Mesenchymal stem cell (in vitro differentiated cells and primary cell): Measurements from ENCODE around the gene OR5AU1.

Source experiments
- DNase-seq: peaks from one replicate; pipeline ENCODE4 v3.0.0-alpha.2; 2013
- H2AFZ ChIP-seq: one replicate; pipeline ENCODE4 v1.6.1; 2013; ENCODE audit warnings: low read depth, mild to moderate bottlenecking, control low read depth, inconsistent platforms, low read length, moderate library complexity
- H2AK5ac ChIP-seq: 2 replicates; pipeline ENCODE4 v1.6.1; 2013; ENCODE audit warnings: low read length, moderate library complexity, mild to moderate bottlenecking, inconsistent platforms; ENCODE audit not compliant: severe bottlenecking
- H2BK120ac ChIP-seq: one replicate; pipeline ENCODE4 v1.6.1; 2013; ENCODE audit warnings: low read depth, mild to moderate bottlenecking, inconsistent platforms, low read length, moderate library complexity
- H2BK12ac ChIP-seq, 2 experiments: one replicate each; pipeline ENCODE4 v1.6.1; 2013; ENCODE audit warnings: inconsistent platforms in 2 of 2, low read length in 2 of 2, mild to moderate bottlenecking in 2 of 2, moderate library complexity in 2 of 2, control low read depth in 1 of 2
- H2BK15ac ChIP-seq: one replicate; pipeline ENCODE4 v1.6.1; 2013; ENCODE audit warnings: mild to moderate bottlenecking, low read depth, inconsistent platforms; ENCODE audit not compliant: poor library complexity, severe bottlenecking
- H2BK5ac ChIP-seq: 2 replicates; pipeline ENCODE4 v1.6.1; 2013; ENCODE audit warnings: low read depth, mild to moderate bottlenecking, low read length, control low read depth, inconsistent platforms; ENCODE audit not compliant: poor library complexity, severe bottlenecking
- H3K14ac ChIP-seq, 2 experiments: one replicate each; pipeline ENCODE4 v1.6.1; 2013; ENCODE audit warnings: inconsistent platforms in 2 of 2, low read length in 2 of 2, control low read depth in 1 of 2, mild to moderate bottlenecking in 1 of 2, moderate library complexity in 1 of 2
- H3K18ac ChIP-seq, 2 experiments: one replicate each; pipeline ENCODE4 v1.6.1; 2013; ENCODE audit warnings: inconsistent platforms in 2 of 2, low read length in 2 of 2, control low read depth in 1 of 2, low read depth in 1 of 2, mild to moderate bottlenecking in 1 of 2
- H3K23ac ChIP-seq, 2 experiments: one replicate each; pipeline ENCODE4 v1.6.1; 2013; ENCODE audit warnings: inconsistent platforms in 2 of 2, low read length in 2 of 2, mild to moderate bottlenecking in 2 of 2, moderate library complexity in 2 of 2, control low read depth in 1 of 2
- H3K27ac ChIP-seq: 2 replicates; pipeline ENCODE4 v1.5.1; 2013; ENCODE audit warnings: mild to moderate bottlenecking, moderate library complexity, low read length, control low read depth, inconsistent platforms; ENCODE audit not compliant: poor library complexity, severe bottlenecking
- H3K27me3 ChIP-seq, 2 experiments: 2 replicates each; pipeline versions ENCODE4 v1.6.1 to v1.7.0; 2013; ENCODE audit warnings: low read length in 2 of 2, mild to moderate bottlenecking in 2 of 2, moderate library complexity in 2 of 2, control low read depth in 1 of 2, inconsistent platforms in 1 of 2; ENCODE audit not compliant: control insufficient read depth in 1 of 2, insufficient read depth in 1 of 2
- H3K36me3 ChIP-seq, 2 experiments: 2 replicates each; pipeline versions ENCODE4 v1.6.1 to v1.7.0; 2013; ENCODE audit warnings: low read length in 2 of 2, control low read depth in 1 of 2, inconsistent platforms in 1 of 2, low read depth in 1 of 2, mild to moderate bottlenecking in 1 of 2; ENCODE audit not compliant: insufficient read depth in 2 of 2, control insufficient read depth in 1 of 2
- H3K4ac ChIP-seq, 2 experiments: one replicate each; pipeline ENCODE4 v1.6.1; 2013; ENCODE audit warnings: inconsistent platforms in 2 of 2, low read length in 2 of 2, mild to moderate bottlenecking in 2 of 2, moderate library complexity in 2 of 2, control low read depth in 1 of 2, low read depth in 1 of 2
- H3K4me1 ChIP-seq: 2 replicates; pipeline ENCODE4 v1.6.1; 2013; ENCODE audit warnings: low read depth, low read length, control low read depth; ENCODE audit not compliant: control insufficient read depth, insufficient read depth
- H3K4me2 ChIP-seq: 2 replicates; pipeline ENCODE4 v1.6.1; 2013; ENCODE audit warnings: low read length, mild to moderate bottlenecking, inconsistent platforms; ENCODE audit not compliant: poor library complexity, severe bottlenecking
- H3K4me3 ChIP-seq, 2 experiments: 2 replicates each; pipeline versions ENCODE4 v1.5.1 to v1.7.0; 2013; ENCODE audit warnings: low read length in 2 of 2, mild to moderate bottlenecking in 2 of 2, control low read depth in 1 of 2, low read depth in 1 of 2; ENCODE audit not compliant: insufficient read depth in 1 of 2
- H3K79me1 ChIP-seq: replicated peaks from 2 replicates; pipeline ENCODE4 v1.6.1; 2013; ENCODE audit warnings: mild to moderate bottlenecking, control low read depth, low read length, inconsistent platforms; ENCODE audit not compliant: poor library complexity, severe bottlenecking
- H3K9ac ChIP-seq: 2 replicates; pipeline ENCODE4 v1.7.0; 2013; ENCODE audit warnings: mild to moderate bottlenecking, low read length, moderate library complexity
- H3K9me3 ChIP-seq: 2 replicates; pipeline ENCODE4 v1.7.0; 2013; ENCODE audit warnings: mild to moderate bottlenecking, low read length; ENCODE audit not compliant: control insufficient read depth
- H4K8ac ChIP-seq: one replicate; pipeline ENCODE4 v1.6.1; 2013; ENCODE audit warnings: inconsistent platforms, mild to moderate bottlenecking, low read length, moderate library complexity
- H4K91ac ChIP-seq: one replicate; pipeline ENCODE4 v1.6.1; 2013; ENCODE audit warnings: mild to moderate bottlenecking, low read length, inconsistent platforms
- WGBS: methylation state at CpG from one replicate; pipeline ENCODE4 v1.1.7; 2013; ENCODE audit warnings: mixed read lengths; 5-methylcytosine and 5-hydroxymethylcytosine counted together

OR5AU1 gene

GRCh38 chr14:21145437-21145836, 10.4 kb downstream of the OR5AU1 start:
- no peak overlapping the region for H3K14ac ChIP-seq
- no peaks in the 10 kb centered on the region for H3K79me1 ChIP-seq
- no peak for DNase-seq
- no peak overlapping the region for H3K23ac ChIP-seq
- H3K27ac ChIP-seq = no peak overlapping the region
- no peak overlapping the region for H3K4ac ChIP-seq
- no peaks in the 10 kb centered on the region for H3K36me3 ChIP-seq
- no peak overlapping the region for H2BK5ac ChIP-seq
- H3K4me1 ChIP-seq = no peaks in the 10 kb centered on the region
- H4K8ac ChIP-seq = no peak overlapping the region
- peaks cover 14% of the 10 kb centered on the region for H3K9me3 ChIP-seq
- no peak overlapping the region for H2BK120ac ChIP-seq
- H2AFZ ChIP-seq = no peak overlapping the region
- no peak overlapping the region for H2AK5ac ChIP-seq
- H3K4me3 ChIP-seq = no peak overlapping the region
- no peak overlapping the region for H4K91ac ChIP-seq
- no peak overlapping the region for H3K4me2 ChIP-seq
- H2BK12ac ChIP-seq = no peak overlapping the region
- H3K18ac ChIP-seq = no peak overlapping the region
- H2BK15ac ChIP-seq = no peak overlapping the region
- peaks cover 0 to under 1% of the 10 kb centered on the region in 2 experiments for H3K27me3 ChIP-seq
- no peak overlapping the region for H3K9ac ChIP-seq

- H4K91ac ChIP-seq = no peak overlapping the region
- no peak overlapping the region for H3K27ac ChIP-seq
- no peak overlapping the region for H2BK15ac ChIP-seq
- H3K79me1 ChIP-seq = no peaks in the 10 kb centered on the region
- H2BK5ac ChIP-seq = no peak overlapping the region
- no peak overlapping the region for H3K4ac ChIP-seq
- no peak overlapping the region for H3K23ac ChIP-seq
- no peak overlapping the region for H3K14ac ChIP-seq
- no peak overlapping the region for H2AK5ac ChIP-seq
- no peaks in the 10 kb centered on the region for H3K4me1 ChIP-seq
- H3K9me3 ChIP-seq = peaks cover 14% of the 10 kb centered on the region
- no peak overlapping the region for H4K8ac ChIP-seq
- no peak overlapping the region for H2AFZ ChIP-seq
- no peak overlapping the region for H2BK120ac ChIP-seq
- no peak overlapping the region for H2BK12ac ChIP-seq
- no CpG with 5 or more reads among the region's 1 CpG for WGBS
- no peak overlapping the region for H3K4me2 ChIP-seq
- H3K9ac ChIP-seq = no peak overlapping the region
- H3K36me3 ChIP-seq = no peaks in the 10 kb centered on the region
- H3K27me3 ChIP-seq = no peaks in the 10 kb centered on the region
- H3K18ac ChIP-seq = no peak overlapping the region
- H3K4me3 ChIP-seq = no peak overlapping the region
- DNase-seq = no peak
These were observed 13.5 kb downstream of the OR5AU1 start for GRCh38 chr14:21142357-21142756.

GRCh38 chr14:21136024-21136423, 19.8 kb downstream of the OR5AU1 start:
- H2AFZ ChIP-seq = no peak overlapping the region
- H2BK12ac ChIP-seq = no peak overlapping the region
- H3K4me3 ChIP-seq = no peak overlapping the region
- no peak overlapping the region for H2BK15ac ChIP-seq
- 0% methylated on average over 1 of the region's 1 CpG for whole genome bisulfite sequencing
- no peak overlapping the region for H3K14ac ChIP-seq
- H3K27ac ChIP-seq = no peak overlapping the region
- H3K4me1 ChIP-seq = no peaks in the 10 kb centered on the region
- no peak overlapping the region for H3K23ac ChIP-seq
- H3K18ac ChIP-seq = no peak overlapping the region
- H2AK5ac ChIP-seq = no peak overlapping the region
- H2BK120ac ChIP-seq = no peak overlapping the region
- H3K4ac ChIP-seq = no peak overlapping the region
- H2BK5ac ChIP-seq = no peak overlapping the region
- H3K4me2 ChIP-seq = no peak overlapping the region
- H3K9me3 ChIP-seq = peaks cover 8% of the 10 kb centered on the region
- peak; percentile 26 for DNase-seq
- no peaks in the 10 kb centered on the region for H3K36me3 ChIP-seq
- H3K9ac ChIP-seq = no peak overlapping the region
- no peaks in the 10 kb centered on the region for H3K79me1 ChIP-seq
- H4K8ac ChIP-seq = no peak overlapping the region
- no peak overlapping the region for H4K91ac ChIP-seq
- no peaks in the 10 kb centered on the region for H3K27me3 ChIP-seq

GRCh38 chr14:21133901-21134300, 22.0 kb downstream of the OR5AU1 start:
- no peak overlapping the region for H2BK15ac ChIP-seq
- no peak overlapping the region for H3K14ac ChIP-seq
- H3K79me1 ChIP-seq = no peaks in the 10 kb centered on the region
- H3K4me3 ChIP-seq = no peak overlapping the region
- no peak overlapping the region for H3K4me2 ChIP-seq
- H2BK120ac ChIP-seq = no peak overlapping the region
- no peak overlapping the region for H4K91ac ChIP-seq
- no peak overlapping the region for H3K27ac ChIP-seq
- DNase-seq = no peak
- no peak overlapping the region for H4K8ac ChIP-seq
- H2AFZ ChIP-seq = no peak overlapping the region
- H3K18ac ChIP-seq = no peak overlapping the region
- H3K36me3 ChIP-seq = no peaks in the 10 kb centered on the region
- no peaks in the 10 kb centered on the region for H3K4me1 ChIP-seq
- H2BK5ac ChIP-seq = no peak overlapping the region
- H2AK5ac ChIP-seq = no peak overlapping the region
- no peak overlapping the region for H3K9ac ChIP-seq
- H3K27me3 ChIP-seq = no peaks in the 10 kb centered on the region
- H3K23ac ChIP-seq = no peak overlapping the region
- 79% methylated on average over 1 of the region's 1 CpG for WGBS
- no peak overlapping the region for H3K4ac ChIP-seq
- no peak overlapping the region for H2BK12ac ChIP-seq
- H3K9me3 ChIP-seq = peaks cover 11% of the 10 kb centered on the region
